Neuronal stem cell (in vitro differentiated cells): ENCODE results near the gene GPSM1.

Source experiments
- DNase-seq: peaks from one replicate; pipeline ENCODE4 v3.0.0-alpha.2; 2013; ENCODE audit warnings: low spot score
- H2AFZ ChIP-seq: one replicate; pipeline ENCODE4 v1.6.1; 2013; ENCODE audit warnings: mild to moderate bottlenecking, low read length, inconsistent platforms
- H2AK5ac ChIP-seq: 2 replicates; pipeline ENCODE4 v1.6.1; 2013; ENCODE audit warnings: low read depth, mild to moderate bottlenecking, inconsistent platforms, low read length, moderate library complexity, mixed read lengths
- H2BK120ac ChIP-seq: 2 replicates; pipeline ENCODE4 v1.6.1; 2013; ENCODE audit warnings: low read depth, mild to moderate bottlenecking, inconsistent platforms, low read length, moderate library complexity, mixed read lengths
- H2BK12ac ChIP-seq: one replicate; pipeline ENCODE4 v1.6.1; 2013; ENCODE audit warnings: low read length, inconsistent platforms
- H2BK15ac ChIP-seq: 2 replicates; pipeline ENCODE4 v1.6.1; 2013; ENCODE audit warnings: mild to moderate bottlenecking, low read length, inconsistent platforms, mixed read lengths
- H2BK5ac ChIP-seq: one replicate; pipeline ENCODE4 v1.6.1; 2013; ENCODE audit warnings: inconsistent platforms, mild to moderate bottlenecking, low read length, moderate library complexity
- H3K14ac ChIP-seq: one replicate; pipeline ENCODE4 v1.6.1; 2013; ENCODE audit warnings: low read length, inconsistent platforms
- H3K18ac ChIP-seq: 2 replicates; pipeline ENCODE4 v1.6.1; 2013; ENCODE audit warnings: low read length, inconsistent platforms
- H3K23ac ChIP-seq: 2 replicates; pipeline ENCODE4 v1.6.1; 2013; ENCODE audit warnings: low read depth, mild to moderate bottlenecking, mixed read lengths, low read length, inconsistent platforms; ENCODE audit not compliant: poor library complexity
- H3K27ac ChIP-seq: replicated peaks from 3 replicates; pipeline ENCODE4 v1.5.1; 2013; ENCODE audit warnings: low read length, inconsistent platforms
- H3K27me3 ChIP-seq, 3 experiments: 2 replicates each; pipeline ENCODE4 v1.6.1; 2013; ENCODE audit warnings: low read length in 3 of 3, mild to moderate bottlenecking in 2 of 3, inconsistent platforms in 1 of 3, low read depth in 1 of 3, mixed read lengths in 1 of 3, moderate library complexity in 1 of 3; ENCODE audit not compliant: control insufficient read depth in 3 of 3, insufficient read depth in 3 of 3
- H3K36me3 ChIP-seq, 2 donors: replicated peaks in 1 of 2; 2 replicates each; pipeline ENCODE4 v1.6.1; 2013; ENCODE audit warnings: low read length in 2 of 2; ENCODE audit not compliant: control insufficient read depth in 2 of 2, insufficient read depth in 2 of 2
- H3K4ac ChIP-seq: 2 replicates; pipeline ENCODE4 v1.6.1; 2013; ENCODE audit warnings: inconsistent platforms, mild to moderate bottlenecking, low read length, moderate library complexity
- H3K4me1 ChIP-seq, 2 donors: 1 replicate in 1 of 2; 2 replicates in 1 of 2; pipeline ENCODE4 v1.6.1; 2013; ENCODE audit warnings: low read length in 2 of 2, low read depth in 1 of 2; ENCODE audit not compliant: control insufficient read depth in 2 of 2, insufficient read depth in 1 of 2
- H3K4me2 ChIP-seq: one replicate; pipeline ENCODE4 v1.6.1; 2013; ENCODE audit warnings: mild to moderate bottlenecking, low read length, inconsistent platforms; ENCODE audit not compliant: insufficient read depth, poor library complexity, severe bottlenecking
- H3K4me3 ChIP-seq, 2 donors: 2 replicates each; pipeline ENCODE4 v1.5.1; 2013; ENCODE audit warnings: low read length in 2 of 2, mild to moderate bottlenecking in 2 of 2, inconsistent platforms in 1 of 2, moderate library complexity in 1 of 2
- H3K79me1 ChIP-seq: one replicate; pipeline ENCODE4 v1.6.1; 2013; ENCODE audit warnings: low read depth, mild to moderate bottlenecking, inconsistent platforms, low read length, moderate library complexity
- H3K9ac ChIP-seq: one replicate; pipeline ENCODE4 v1.6.1; 2013; ENCODE audit warnings: mild to moderate bottlenecking, low read depth, low read length, inconsistent platforms; ENCODE audit not compliant: poor library complexity
- H3K9me3 ChIP-seq, 2 donors: replicated peaks in 1 of 2; 2 replicates each; pipeline versions ENCODE3 to v1.6.1; 2013; ENCODE audit warnings: low read length in 2 of 2, mild to moderate bottlenecking in 2 of 2, inconsistent platforms in 1 of 2, low read depth in 1 of 2, mixed read lengths in 1 of 2, moderate library complexity in 1 of 2; ENCODE audit not compliant: control insufficient read depth in 2 of 2, insufficient read depth in 1 of 2
- H4K8ac ChIP-seq: one replicate; pipeline ENCODE4 v1.6.1; 2013; ENCODE audit warnings: low read depth, mild to moderate bottlenecking, inconsistent platforms, low read length, moderate library complexity
- H4K91ac ChIP-seq: one replicate; pipeline ENCODE4 v1.6.1; 2013; ENCODE audit warnings: low read length, low read depth, mild to moderate bottlenecking, inconsistent platforms; ENCODE audit not compliant: poor library complexity
- WGBS, 2 donors: extraction: QIAGEN DNeasy Blood & Tissue Kit; methylation state at CpG; one replicate each; pipeline ENCODE4 v1.1.7; 2013; ENCODE audit warnings: missing lambda C conversion rate in 2 of 2, mixed read lengths in 1 of 2; ENCODE audit not compliant: insufficient read length in 2 of 2, insufficient replicate concordance in 1 of 2; ENCODE audit errors: extremely low coverage in 2 of 2; 5-methylcytosine and 5-hydroxymethylcytosine counted together

Gene GPSM1

DNA sequence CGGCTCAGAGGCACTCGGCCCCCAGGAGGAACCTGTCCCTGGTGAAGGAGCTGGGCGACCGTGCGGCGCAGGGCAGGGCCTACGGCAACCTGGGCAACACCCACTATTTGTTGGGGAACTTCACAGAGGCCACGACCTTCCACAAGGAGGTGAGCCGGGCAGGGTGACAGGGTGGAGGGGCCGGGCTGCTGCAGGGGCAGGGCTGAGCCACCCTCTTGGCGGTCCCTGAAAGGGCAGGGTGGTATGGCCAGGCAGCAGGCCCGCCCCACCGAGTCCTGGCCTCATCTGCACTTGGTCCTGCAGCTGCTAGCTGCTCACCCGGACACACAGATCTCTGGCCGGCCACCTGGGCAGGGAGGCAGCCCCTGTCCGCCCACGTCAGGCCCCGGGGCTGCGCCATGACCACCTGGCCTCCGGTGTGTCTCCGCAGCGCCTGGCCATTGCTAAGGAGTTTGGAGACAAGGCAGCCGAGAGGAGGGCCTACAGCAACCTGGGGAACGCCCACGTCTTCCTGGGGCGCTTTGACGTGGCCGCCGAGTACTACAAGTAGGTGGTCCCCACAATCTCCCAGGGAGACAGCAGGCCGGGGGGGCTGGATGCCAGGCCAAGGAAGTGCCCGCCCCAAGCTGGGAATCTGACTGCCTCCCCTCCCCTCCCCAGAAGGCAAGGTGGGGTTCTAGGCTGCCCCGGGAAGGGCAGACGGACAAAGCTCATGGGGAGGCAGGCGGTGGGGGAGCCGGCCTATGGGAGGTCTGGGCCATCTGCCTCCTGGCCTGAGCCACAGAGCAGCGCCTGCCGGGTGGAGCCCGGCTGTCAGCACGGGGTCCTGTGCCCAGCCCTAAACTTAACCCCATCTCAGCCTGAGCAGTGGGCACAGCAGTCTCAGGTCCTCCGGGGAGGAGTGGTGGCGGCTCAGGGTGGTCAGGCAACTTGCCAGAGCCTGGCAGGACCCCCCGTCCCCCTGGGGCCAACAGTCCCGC lies 10.4 kb downstream of the GPSM1 start:
- H3K23ac ChIP-seq, result peak overlapping the region; percentile 65
- peaks cover 0 to 7% of the 10 kb centered on the region in 2 donors for H3K4me1 ChIP-seq
- no peak overlapping the region for H3K27ac ChIP-seq
- WGBS, 2 donors, result no CpG with 5 or more reads among the region's 43 CpGs
- H2AK5ac ChIP-seq, result no peak overlapping the region
- no peak overlapping the region for H2BK15ac ChIP-seq
- peaks cover 28 to 68% of the 10 kb centered on the region in 2 donors for H3K36me3 ChIP-seq
- H2AFZ ChIP-seq, result no peak overlapping the region
- no peak overlapping the region for H3K9ac ChIP-seq
- H3K9me3 ChIP-seq, result no peaks in the 10 kb centered on the region
- DNase-seq, result no peak
- no peak overlapping the region for H2BK12ac ChIP-seq
- H2BK5ac ChIP-seq, result no peak overlapping the region
- H2BK120ac ChIP-seq, result no peak overlapping the region
- H3K4me3 ChIP-seq, result no peak overlapping the region
- no peaks in the 10 kb centered on the region for H3K27me3 ChIP-seq
- H4K8ac ChIP-seq, result no peak overlapping the region
- peaks cover 22% of the 10 kb centered on the region for H3K79me1 ChIP-seq
- H3K18ac ChIP-seq, result no peak overlapping the region
- no peak overlapping the region for H3K4ac ChIP-seq
- no peak overlapping the region for H3K4me2 ChIP-seq
- no peak overlapping the region for H4K91ac ChIP-seq
- no peak overlapping the region for H3K14ac ChIP-seq

DNA sequence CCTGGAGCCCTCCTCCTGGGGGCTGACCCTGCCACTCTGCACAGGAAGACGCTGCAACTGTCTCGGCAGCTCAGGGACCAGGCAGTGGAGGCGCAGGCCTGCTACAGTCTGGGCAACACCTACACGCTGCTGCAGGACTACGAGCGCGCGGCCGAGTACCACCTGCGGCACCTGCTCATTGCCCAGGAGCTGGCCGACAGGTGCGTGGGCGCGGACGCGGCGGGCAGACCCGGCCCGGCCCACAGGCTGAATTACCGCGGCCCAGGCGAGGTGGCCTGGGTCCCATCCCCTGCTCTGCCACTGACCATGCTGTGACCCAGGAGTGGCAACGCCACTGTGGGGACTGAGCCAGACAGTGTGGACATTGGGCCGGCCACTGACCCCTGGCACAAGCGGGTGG lies 11.2 kb downstream of the GPSM1 start:
- Histone ChIP-seq H3K36me3 (peaks cover 30 to 74% of the 10 kb centered on the region in 2 donors), H3K4me3 (no peak overlapping the region), H2BK5ac (no peak overlapping the region)

GRCh38 chr9:136339173-136339957 lies 12.0 kb downstream of the GPSM1 start:
- Histone ChIP-seq H3K4me1 (peaks cover 0 to 16% of the 10 kb centered on the region in 2 donors), H4K91ac (no peak overlapping the region), H2BK15ac (no peak overlapping the region), H3K18ac (peak overlapping the region; percentile 28), H2BK5ac (peak overlapping the region; percentile 53), H3K9me3 (no peaks in the 10 kb centered on the region), H2AK5ac (peak overlapping the region; percentile 75), H3K9ac (peak overlapping the region; percentile 44), H3K79me1 (peaks cover 20% of the 10 kb centered on the region), H2BK120ac (peak overlapping the region; percentile 31), H3K27ac (peak overlapping the region; percentile 51), H3K14ac (no peak overlapping the region), H3K4me3 (no peak overlapping the region), H4K8ac (no peak overlapping the region), H3K4me2 (no peak overlapping the region), H3K27me3 (no peaks in the 10 kb centered on the region), H3K4ac (no peak overlapping the region), H2BK12ac (peak overlapping the region; percentile 10), H3K36me3 (peaks cover 34 to 78% of the 10 kb centered on the region in 2 donors), H3K23ac (no peak overlapping the region), H2AFZ (no peak overlapping the region)
- WGBS, 2 donors, result no CpG with 5 or more reads among the region's 32 CpGs
- DNase-seq, result peak; percentile 68

More for the DNA sequence above, 11.2 kb downstream of the GPSM1 start:
- H2AFZ ChIP-seq, result no peak overlapping the region
- H3K14ac ChIP-seq, result no peak overlapping the region
- H3K27me3 ChIP-seq, result no peaks in the 10 kb centered on the region
- H3K4me1 ChIP-seq, result peaks cover 0 to 14% of the 10 kb centered on the region in 2 donors
- H3K27ac ChIP-seq, result no peak overlapping the region
- H3K23ac ChIP-seq, result peak overlapping the region; percentile 65
- H3K18ac ChIP-seq, result no peak overlapping the region
- peaks cover 20% of the 10 kb centered on the region for H3K79me1 ChIP-seq
- H4K8ac ChIP-seq, result no peak overlapping the region
- H2AK5ac ChIP-seq, result no peak overlapping the region
- no peak overlapping the region for H3K9ac ChIP-seq
- no peak overlapping the region for H3K4ac ChIP-seq
- H4K91ac ChIP-seq, result no peak overlapping the region
- H3K9me3 ChIP-seq, result no peaks in the 10 kb centered on the region
- H2BK15ac ChIP-seq, result no peak overlapping the region
- WGBS, 2 donors, result no CpG with 5 or more reads among the region's 25 CpGs
- peak overlapping the region; percentile 46 for H2BK12ac ChIP-seq
- no peak overlapping the region for H3K4me2 ChIP-seq
- H2BK120ac ChIP-seq, result no peak overlapping the region
- DNase-seq, result no peak

DNA sequence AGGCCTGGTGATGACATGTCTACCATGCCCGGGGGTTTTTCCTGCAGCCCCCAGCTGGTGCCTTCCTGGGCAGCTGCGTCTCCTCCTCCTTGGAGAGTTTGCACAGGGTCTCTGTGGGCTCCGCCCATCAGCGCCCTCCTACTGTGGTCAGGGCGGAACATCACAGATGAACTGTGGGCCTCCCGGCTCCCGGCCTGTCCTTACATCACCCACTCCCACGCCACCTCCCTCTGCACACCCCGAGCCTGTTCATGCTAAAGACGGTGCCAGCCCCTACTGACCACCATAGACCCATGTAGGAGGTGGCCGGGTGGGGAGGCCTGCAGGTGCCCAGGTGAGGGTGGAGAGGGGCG lies 12.6 kb downstream of the GPSM1 start:
- peak overlapping the region; percentile 21 for H3K9ac ChIP-seq
- H2BK12ac ChIP-seq, result peak overlapping the region; percentile 10
- H2BK5ac ChIP-seq, result peak overlapping the region; percentile 53
- H3K14ac ChIP-seq, result peak overlapping the region; percentile 97
- no peak overlapping the region for H2BK15ac ChIP-seq
- peak overlapping the region; percentile 75 for H2AK5ac ChIP-seq
- no peaks in the 10 kb centered on the region for H3K27me3 ChIP-seq
- H4K91ac ChIP-seq, result no peak overlapping the region
- H3K79me1 ChIP-seq, result peaks cover 14% of the 10 kb centered on the region
- H4K8ac ChIP-seq, result no peak overlapping the region
- H3K9me3 ChIP-seq, result no peaks in the 10 kb centered on the region
- H2AFZ ChIP-seq, result no peak overlapping the region
- H3K18ac ChIP-seq, result peak overlapping the region; percentile 28
- H2BK120ac ChIP-seq, result peak overlapping the region; percentile 31
- no peak overlapping the region for H3K27ac ChIP-seq
- H3K36me3 ChIP-seq, result peaks cover 30 to 75% of the 10 kb centered on the region in 2 donors
- H3K4ac ChIP-seq, result no peak overlapping the region
- H3K4me1 ChIP-seq, result peaks cover 0 to 16% of the 10 kb centered on the region in 2 donors
- no peak overlapping the region for H3K4me2 ChIP-seq
- no peak overlapping the region for H3K4me3 ChIP-seq
- WGBS, 2 donors, result no CpG with 5 or more reads among the region's 12 CpGs
- no peak for DNase-seq
- H3K23ac ChIP-seq, result peak overlapping the region; percentile 43
